Measurements from ENCODE around the gene FAM187B. TPM values are rescaled to one million over a fixed set of nuclear protein-coding genes. Genes with fewer than 3 reads are reported as not detected.
"Not testable (repeated sequence)": the region's sequence is repeated elsewhere in the genome, so short reads cannot be mapped to it uniquely, and the experiment has no call there.

The FAM187B gene
- total RNA-seq, 1 donor from 2014 or later, result not detected

DNA sequence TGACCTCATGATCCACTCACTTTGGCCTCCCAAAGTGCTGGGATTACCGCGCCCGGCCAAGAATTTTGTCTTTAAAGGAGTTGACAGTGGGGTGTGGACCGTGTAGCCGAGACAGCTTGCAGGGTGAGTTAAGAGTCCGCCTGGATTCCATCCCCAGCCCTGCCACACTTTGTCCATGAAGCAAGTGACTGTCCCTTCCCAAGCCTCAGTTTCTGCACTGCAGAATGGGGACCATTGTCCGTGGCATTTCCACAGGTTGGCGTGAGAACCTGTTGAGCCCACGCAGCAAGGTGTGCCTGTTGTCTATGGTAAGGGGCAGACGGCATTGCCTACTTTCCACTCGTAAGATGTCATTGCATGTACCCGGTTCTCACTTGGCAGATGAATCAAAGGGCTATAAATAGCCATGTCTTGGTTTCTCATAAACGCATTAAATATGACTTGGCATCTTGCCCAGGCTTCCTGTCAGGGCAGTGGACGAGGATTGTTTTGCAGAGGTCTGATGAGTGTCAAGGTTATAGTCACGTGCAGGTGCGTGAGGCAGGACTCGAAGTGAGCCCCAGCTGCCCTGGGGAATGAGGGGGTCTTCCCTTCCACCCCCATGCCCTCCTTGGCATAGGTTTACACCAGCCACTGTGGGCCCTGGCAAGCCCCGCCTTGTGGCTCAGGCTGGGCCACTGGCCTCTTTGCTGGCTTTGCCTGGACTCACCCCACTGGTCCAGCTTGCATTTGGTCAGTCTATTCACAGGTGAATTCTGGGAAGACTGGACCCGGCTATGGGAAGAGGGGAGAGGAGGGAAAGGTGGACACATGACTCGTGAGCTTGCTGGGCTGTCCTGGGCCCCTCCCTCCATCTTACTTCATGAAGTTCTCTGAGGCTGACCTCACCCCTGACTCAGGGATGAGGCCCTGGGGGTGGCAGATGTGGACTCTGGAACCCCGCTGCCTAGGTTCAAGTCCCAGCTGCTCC lies 14.6 kb downstream of the FAM187B start:
- DNase-seq (ENCODE audit: low read depth, low spot score), result peak; percentile 95

DNA sequence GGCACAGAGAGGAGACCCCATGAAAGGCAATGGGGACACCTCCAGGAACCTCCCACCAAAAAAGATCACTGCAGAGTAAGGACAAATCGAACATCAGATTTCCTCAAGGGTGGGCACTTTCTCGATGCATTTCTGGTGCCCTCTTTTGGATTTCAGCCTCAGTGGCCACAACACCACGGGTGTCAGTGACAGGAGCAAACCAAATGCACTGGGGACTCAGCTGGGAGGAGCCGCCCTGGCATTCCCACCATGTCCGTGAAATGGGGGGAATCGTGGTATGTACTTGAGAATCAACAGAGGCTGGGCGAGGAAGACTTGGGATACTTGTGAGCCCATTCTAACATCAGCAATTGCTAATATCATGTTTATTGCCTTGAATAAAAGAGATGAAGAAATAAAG lies 16.3 kb downstream of the FAM187B start:
- no peak for DNase-seq (ENCODE audit: low read depth, low spot score)

DNA sequence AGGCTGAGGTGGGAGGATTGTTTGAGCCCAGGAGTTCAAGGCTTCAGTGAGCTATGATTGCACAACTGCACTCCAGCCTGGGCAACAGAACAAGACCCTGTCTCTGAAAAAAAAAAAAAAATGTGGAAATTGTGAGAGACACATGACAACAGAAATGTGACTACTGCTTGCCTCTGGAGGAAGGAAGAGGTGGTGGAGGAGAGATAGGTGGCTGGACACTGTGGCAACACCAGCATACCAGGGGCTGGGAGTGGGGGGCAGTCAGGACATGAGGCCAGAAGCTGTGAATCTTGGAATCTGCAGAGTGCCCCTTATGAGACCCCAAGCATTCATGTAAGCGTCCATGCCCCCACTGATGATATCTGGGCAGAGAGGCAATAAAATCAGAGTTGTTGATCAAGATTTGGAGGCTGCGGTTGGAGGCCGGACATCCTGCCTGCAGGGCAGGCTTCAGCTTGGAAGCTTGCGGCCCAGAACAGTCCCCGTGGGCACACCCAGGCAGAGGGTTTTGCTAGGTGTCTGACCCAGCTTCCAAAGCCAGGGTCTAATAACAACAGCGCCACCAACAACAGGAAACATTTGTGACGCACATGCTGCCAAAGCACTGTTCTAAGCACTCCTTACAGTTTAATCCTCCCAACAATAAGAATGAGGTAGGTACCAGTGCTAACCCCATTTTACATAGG lies 16.9 kb downstream of the FAM187B start:
- DNase-seq (ENCODE audit: low read depth, low spot score), result no peak

DNA sequence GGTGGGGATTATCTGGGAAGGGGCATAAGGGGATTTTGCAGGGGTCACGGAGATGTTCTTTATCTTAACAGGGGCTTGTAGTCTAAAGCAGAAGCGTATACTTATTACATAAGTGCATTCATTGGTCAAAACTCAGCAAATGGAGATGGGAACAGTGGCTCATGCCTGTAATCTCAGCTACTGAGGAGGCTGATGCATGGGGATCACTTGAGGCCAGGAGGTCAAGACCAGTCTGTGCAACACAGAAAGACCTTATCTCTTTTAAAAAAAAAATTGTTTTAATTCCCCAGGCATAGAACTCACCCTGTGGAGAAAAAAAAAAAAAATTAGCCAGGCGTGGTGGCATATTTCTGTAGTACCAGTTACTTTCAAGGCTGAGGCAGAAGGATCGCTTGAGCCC lies 18.9 kb downstream of the FAM187B start:
- DNase-seq (ENCODE audit: low read depth, low spot score), result no peak

DNA sequence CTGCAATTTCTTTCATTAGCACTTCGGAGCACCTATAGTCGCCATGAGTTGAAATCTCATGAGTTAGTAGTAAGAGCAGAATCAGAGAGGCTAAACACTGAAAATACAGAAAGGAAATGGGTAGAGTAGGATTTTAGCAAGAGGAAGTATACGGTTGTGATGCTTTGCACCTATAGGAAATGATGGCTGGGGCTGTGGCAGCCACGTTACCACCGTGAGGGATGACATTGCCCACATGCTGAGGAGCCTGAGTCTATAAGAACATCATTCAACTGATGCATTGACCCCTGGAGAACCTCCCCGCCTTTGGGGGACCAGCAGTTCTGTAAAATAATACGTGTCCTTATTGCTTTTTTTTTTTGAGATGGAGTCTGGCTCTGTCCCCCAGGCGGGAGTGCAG lies 20.4 kb downstream of the FAM187B start:
- DNase-seq (ENCODE audit: low read depth, low spot score), result no peak

DNA sequence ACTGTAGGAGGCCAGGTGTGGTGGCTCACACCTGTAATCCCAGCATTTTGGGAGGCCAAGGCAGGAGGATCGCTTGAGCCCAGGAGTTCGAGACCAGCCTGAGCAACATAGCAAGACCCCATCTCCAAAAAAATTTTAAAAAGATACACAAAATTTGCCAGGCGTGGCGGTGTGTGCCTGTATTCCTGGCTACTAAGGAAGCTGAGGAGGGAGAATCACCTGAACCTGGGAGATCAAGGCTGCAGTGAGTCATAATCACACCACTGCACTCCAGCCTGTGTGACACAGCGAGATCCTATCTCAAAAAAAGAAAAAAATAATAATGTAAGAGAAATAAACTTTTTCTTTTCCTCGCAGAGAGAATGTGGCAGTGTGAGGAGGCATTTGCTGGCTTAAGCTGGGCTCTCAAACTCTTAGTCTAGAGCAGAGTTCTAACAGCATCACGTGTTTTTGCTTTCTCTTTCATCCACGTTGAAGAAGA lies 21.1 kb downstream of the FAM187B start:
- DNase-seq (ENCODE audit: low read depth, low spot score), result no peak

DNA sequence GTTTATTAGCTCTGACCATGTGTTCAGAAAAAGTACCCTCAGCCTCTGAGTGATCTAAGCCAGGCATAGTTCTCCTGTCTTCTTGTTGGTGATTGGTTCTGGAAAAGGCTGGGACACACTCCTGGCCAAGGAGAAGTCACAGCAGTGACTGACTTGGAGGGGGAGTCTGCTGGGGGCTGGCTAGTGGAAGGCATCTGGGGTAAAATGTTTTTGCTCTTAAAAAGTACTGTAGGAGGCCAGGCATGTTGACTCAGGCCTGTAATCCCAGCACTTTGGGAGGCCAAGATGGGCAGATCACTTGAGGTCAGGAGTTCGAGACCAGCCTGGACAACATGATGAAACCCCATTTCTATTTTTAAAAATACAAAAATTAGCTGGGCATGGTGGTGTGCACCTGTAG lies 21.7 kb downstream of the FAM187B start:
- DNase-seq (ENCODE audit: low read depth, low spot score), result no peak

- DNase-seq (ENCODE audit: low read depth, low spot score), result no peak
Observed at GRCh38 chr19:35206379-35206778, 22.2 kb downstream of the FAM187B start.

DNA sequence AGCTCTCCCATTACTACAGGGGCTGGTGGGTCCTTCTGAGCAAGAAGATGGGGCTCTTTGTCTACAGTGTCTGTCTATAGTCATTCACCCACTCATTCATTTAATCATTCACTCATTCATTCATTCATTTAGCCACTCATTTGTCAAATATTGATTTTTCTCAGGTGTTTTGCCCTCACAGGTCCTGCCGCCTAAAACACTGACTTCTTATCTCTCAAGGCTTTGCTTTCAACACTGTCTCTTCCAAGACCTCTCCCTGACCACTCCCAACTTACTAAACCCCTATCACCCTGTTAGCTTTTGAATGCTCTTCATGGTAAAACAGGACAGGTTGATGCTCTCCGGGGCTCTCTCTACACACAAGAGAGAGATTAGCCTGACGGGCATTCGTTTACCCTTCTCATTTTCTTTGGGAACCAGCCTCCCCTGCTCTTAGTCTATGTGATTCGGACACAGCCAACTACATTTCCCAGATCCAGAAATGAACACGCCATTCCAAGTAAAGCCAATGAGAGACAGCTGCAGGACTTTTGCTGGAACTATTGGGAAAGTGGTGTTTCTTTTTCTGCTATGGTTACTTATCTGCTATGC lies 22.7 kb downstream of the FAM187B start:
- no peak for DNase-seq (ENCODE audit: low read depth, low spot score)

DNA sequence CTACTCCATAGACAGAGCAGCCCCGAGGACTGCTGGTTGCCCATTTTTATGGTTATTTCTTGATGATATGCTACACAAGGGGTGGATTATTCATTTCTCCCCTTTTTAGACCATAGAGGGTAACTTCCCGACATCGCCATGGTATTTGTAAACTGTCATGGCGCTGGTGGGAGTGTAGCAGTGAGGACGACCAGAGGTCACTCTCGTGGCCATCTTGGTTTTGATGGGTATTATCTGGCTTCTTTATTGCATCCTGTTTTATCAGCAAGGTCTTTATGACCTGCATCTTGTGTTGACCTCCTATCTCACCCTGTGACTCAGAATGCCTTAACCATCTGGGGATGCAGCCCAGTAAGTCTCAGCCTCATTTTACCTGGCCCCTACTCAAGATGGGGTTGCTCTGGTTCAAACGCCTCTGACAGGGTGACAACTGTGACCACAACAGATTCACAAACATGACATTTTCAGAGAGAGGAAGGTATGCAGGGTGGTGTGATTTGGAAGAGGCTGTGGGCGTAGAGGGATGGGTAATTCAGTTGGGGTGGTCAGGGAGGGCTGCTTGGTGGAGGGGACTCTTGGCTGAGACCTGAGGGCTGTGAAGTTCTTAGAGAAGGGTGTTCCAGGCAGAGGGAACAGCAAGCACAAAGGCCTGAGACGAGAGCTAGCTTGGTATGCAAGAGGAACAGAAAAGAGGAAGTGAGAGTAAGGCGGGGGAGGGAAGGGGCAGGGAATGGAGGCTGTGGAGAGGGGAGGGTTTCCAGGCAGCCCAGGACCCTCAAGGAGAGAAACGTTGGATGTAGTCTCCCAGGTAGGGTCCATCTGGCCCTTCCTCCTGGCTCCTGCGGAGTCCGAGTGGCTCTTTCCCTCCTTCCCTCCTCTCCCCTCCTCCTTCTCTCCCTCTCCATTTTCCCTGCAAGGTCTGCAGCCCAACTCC lies 23.5 kb downstream of the FAM187B start:
- DNase-seq (ENCODE audit: low read depth, low spot score), result no peak

DNA sequence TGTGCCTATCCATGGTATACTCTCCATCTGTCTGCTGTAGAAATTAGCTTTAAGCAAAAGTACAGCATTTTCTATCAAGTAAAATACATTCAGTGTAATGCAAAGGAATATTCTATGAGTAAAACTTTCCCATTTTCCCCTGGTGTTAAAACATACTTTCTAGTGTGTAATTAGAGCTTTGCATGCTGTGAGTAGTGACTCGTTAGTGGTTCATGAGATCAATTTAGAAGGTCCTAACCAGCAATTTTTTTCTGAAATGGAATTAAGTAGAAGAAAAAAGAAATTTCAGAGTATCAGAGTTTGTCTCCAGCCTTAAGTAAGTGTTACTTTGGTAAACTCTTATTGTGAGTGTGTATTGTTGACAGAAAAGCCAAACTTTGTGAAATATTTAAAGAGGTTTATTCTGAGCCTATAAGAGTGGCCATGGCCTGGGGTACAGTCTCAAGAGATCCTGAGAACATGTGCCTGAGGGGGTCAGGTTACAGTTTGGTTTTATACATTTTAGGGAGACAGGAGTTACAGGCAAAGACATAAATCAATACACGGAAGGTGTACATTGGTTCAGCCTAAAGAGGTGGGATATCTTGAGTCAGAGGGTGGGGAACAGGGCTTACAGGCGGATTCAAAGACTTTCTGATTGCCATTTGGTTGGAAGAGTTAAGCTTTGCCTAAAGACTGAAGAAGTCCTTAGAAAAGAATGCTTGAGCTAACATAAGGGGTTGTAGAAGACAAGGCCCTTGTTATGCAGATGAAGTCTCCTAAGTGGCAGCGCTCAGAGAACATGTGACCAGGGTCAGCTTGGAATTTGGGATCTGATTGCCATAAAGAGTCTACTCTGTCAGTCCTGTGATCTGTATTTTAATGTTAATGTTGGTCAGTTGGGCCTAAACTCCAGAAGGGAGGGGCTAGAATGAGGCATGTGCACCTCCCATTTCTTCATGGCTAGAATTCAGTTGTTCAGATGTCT lies 25.5 kb downstream of the FAM187B start:
- no peak for DNase-seq (ENCODE audit: low read depth, low spot score)

DNA sequence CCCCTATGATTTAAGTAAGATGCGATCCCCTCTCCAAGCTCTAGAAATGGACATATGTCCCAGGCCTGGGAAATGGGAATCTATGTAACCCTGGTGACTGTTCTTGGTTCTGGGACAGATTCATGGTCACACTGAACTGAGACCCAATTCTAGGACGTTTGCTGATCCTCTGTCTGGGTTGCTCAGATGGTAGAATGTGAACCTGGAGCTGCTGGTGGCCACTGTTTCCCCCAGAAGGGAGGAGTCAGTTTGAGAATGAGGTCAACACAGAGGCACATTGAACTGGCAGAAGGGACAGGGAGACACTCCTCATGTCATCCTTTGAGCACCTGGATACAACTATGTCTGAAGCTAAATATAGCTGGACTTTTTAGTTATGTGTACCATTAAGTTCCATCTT lies 29.1 kb downstream of the FAM187B start:
- DNase-seq (ENCODE audit: low read depth, low spot score), result no peak

GRCh38 chr19:35196861-35197260 lies 31.7 kb downstream of the FAM187B start:
- not testable (repeated sequence) for DNase-seq (ENCODE audit: low read depth, low spot score)

DNA sequence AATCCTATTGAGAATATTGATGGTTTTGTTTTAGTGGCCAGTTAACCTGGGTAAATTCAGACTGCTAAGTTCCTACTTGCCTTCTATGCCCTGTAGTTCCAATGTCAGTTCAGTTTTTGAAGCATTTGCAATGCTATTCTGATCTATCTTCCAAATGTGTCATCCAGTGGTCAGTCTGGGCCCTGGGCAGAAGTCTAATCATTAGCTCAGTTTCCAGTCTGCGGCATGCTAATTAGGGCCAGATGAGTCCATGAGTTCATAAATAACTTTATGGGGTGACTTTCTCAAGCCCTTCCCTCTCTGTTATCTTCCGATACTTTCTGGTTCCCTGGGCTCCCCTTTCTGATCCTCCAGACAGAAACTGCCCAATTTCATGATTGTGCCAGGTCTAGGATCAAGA lies 32.7 kb downstream of the FAM187B start:
- DNase-seq (ENCODE audit: low read depth, low spot score), result no peak

DNA sequence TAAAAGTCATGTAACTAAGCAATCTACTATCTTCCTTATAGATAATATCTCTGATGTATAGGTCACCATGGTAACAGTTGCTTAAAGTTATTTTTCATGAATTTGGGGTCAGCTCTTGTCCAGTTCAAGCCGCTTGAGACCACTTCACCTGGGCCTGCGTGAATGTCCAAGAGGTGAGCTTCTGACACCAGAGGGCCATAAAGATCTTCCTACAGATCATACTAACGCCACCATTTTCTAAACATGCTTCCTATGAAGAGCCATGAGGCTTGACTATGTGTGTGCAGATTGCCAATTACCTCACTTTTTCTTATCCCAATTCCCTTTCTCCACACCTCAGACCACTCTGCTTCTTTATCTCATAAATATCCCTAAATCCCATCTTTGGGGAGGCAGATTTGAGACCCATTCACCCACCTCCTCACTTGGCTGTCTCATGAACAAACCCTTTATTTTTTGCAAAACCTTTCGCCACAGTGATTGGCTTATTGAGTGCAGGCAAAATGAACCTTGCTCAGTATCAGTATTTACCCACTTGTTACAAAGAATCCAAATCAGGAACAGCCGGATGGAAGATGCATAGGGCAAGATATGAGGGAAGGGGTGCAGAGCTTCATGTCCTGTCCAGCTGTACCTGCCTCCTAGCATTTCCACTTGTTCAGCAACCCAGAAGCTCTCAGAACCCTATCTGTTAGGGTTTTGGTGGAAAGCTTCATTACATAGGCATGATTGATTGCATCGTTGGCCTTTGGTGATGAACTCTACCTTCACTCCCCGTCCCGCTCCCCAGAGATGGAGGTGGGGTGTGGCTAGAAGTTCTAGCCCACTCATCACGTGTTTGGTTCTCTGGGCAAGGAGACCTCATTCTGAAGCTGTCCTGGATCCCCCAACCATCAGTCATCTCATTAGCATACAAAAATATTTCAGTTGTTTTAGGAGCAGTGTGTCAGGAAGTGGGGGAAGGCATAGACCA lies 34.2 kb downstream of the FAM187B start:
- DNase-seq (ENCODE audit: low read depth, low spot score), result no peak

GRCh38 chr19:35184884-35185283 lies 43.7 kb downstream of the FAM187B start:
- DNase-seq (ENCODE audit: low read depth, low spot score), result no peak

- DNase-seq (ENCODE audit: low read depth, low spot score), result no peak
Observed at GRCh38 chr19:35184267-35184666, 44.3 kb downstream of the FAM187B start.

- DNase-seq (ENCODE audit: low read depth, low spot score), result no peak
Observed at GRCh38 chr19:35181387-35181786, 47.2 kb downstream of the FAM187B start.

GRCh38 chr19:35179830-35180229 lies 48.7 kb downstream of the FAM187B start:
- no peak for DNase-seq (ENCODE audit: low read depth, low spot score)

Data from pulmonary artery endothelial cell (primary cell).